OCI-LY1 (cell line): Measurements from ENCODE around the gene TULP3.

Source experiments
- EZH2 ChIP-seq: fragments of 200-600 bp; sonication (generic), shearing (Covaris generic); IDR thresholded peaks from 2 replicates; pipeline ENCODE4 v1.8.0; 2017; ENCODE audit warnings: borderline replicate concordance, mixed run types, mild to moderate bottlenecking, antibody characterized with exemption, low read length, moderate library complexity, mixed read lengths
- TF ChIP-seq, protein P1 (sequence below): fragments of 200-600 bp; sonication (generic), shearing (Covaris generic); IDR thresholded peaks from 2 replicates; pipeline ENCODE4 v1.5.1; 2017; ENCODE audit warnings: mild to moderate bottlenecking, antibody characterized with exemption, low read length, moderate library complexity, mixed read lengths

DNA sequence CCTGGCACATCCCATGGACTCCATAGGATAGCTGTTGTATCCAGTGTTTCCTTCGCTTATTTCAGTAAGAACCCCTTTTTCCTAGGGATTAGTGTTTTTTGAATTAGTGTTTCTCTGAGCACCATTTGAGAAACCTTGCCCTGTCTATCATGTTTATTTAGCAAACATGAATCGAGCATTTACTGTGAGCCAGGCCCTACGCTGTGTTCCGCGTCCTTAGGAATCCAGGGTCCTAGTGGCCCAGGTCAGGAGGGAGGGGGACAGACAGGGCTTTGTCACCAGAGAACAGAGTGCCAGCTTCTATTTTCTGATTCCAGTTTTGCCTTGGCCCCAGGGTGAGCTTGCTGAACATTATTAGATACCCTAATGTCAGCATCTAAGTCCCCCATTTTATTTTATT, 71.0 kb downstream of the TULP3 start:
- TF ChIP-seq, protein P1, sequence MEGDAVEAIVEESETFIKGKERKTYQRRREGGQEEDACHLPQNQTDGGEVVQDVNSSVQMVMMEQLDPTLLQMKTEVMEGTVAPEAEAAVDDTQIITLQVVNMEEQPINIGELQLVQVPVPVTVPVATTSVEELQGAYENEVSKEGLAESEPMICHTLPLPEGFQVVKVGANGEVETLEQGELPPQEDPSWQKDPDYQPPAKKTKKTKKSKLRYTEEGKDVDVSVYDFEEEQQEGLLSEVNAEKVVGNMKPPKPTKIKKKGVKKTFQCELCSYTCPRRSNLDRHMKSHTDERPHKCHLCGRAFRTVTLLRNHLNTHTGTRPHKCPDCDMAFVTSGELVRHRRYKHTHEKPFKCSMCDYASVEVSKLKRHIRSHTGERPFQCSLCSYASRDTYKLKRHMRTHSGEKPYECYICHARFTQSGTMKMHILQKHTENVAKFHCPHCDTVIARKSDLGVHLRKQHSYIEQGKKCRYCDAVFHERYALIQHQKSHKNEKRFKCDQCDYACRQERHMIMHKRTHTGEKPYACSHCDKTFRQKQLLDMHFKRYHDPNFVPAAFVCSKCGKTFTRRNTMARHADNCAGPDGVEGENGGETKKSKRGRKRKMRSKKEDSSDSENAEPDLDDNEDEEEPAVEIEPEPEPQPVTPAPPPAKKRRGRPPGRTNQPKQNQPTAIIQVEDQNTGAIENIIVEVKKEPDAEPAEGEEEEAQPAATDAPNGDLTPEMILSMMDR: no peak
- TF ChIP-seq EZH2: no peak
